ENCODE data around the gene HOXB2. TPM values are rescaled to one million over a fixed set of nuclear protein-coding genes. Genes with fewer than 3 reads are reported as not detected.

Gene HOXB2
- total RNA-seq: 1 to 10 TPM; 6.1 to 6.7 TPM
- long read RNA-seq: 0 reads

GRCh38 chr17:48545022-48545375 lies at the start of gene HOXB2:
Gene HOXB2 (minus strand): TSS chr17:48545109. CDS start chr17:48544911, 198 bp downstream.
- DNase-seq (no peak), ATAC-seq (no peak)
- intact Hi-C loops (cut with DNase I): no loop called here

GRCh38 chr17:48593840-48594537 lies 49.1 kb upstream of the HOXB2 start:
- intact Hi-C loops (cut with DNase I): loop anchor here in 1 of 2 donors (5.0 kb wide), 1 partner anchor 102 kb away; no protein-coding TSS in a partner anchor
- peak; percentile 72 for DNase-seq
- ATAC-seq: peak; percentile 61 to 74

GRCh38 chr17:48593126-48593829 lies 48.4 kb upstream of the HOXB2 start, which contains the start of gene HOXB5:
Gene HOXB5 (minus strand): TSS chr17:48593779. CDS start chr17:48593682, 97 bp downstream.
- intact Hi-C loops (cut with DNase I): loop anchor here in 1 of 2 donors (5.0 kb wide), 1 partner anchor 101 kb away; no protein-coding TSS in a partner anchor
- DNase-seq: no peak
- peak in 1 of 2 donors; percentile 16 for ATAC-seq

GRCh38 chr17:48592577-48592976 lies 47.7 kb upstream of the HOXB2 start:
- intact Hi-C loops (cut with DNase I): loop anchor here in 1 of 2 donors (5.0 kb wide), 1 partner anchor 100 kb away; no protein-coding TSS in a partner anchor
- ATAC-seq (no peak), DNase-seq (no peak)

DNA sequence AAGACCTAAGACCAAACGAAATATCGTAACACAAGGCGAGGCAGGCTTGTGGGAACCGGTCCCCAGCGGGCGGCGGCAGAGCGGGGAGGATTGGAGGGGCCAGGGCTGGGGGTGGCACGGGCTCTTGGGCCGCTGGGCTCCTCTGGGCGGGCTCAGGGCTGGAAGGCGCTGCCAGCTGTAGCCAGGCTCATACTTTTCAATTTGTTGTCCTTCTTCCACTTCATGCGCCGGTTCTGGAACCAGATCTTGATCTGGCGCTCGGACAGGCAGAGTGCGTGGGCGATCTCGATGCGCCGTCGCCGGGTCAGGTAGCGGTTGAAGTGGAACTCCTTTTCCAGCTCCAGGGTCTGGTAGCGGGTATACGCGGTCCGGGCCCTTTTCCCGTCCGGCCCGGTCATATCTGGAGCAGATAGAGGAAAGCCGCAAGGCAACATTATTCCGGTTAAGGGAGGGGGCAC lies 47.2 kb upstream of the HOXB2 start:
- no peak for ATAC-seq
- intact Hi-C loops (cut with DNase I): loop anchor here in 1 of 2 donors (5.0 kb wide), 1 partner anchor 100 kb away; no protein-coding TSS in a partner anchor
- DNase-seq: no peak

- intact Hi-C loops (cut with DNase I): loop anchor here in 1 of 2 donors (5.0 kb wide), 1 partner anchor 99 kb away; no protein-coding TSS in a partner anchor
- no peak for DNase-seq
- no peak for ATAC-seq
Observed at GRCh38 chr17:48591255-48592056, 46.5 kb upstream of the HOXB2 start.

GRCh38 chr17:48590607-48591161 lies 45.8 kb upstream of the HOXB2 start:
- intact Hi-C loops (cut with DNase I): loop anchor here in 1 of 2 donors (5.0 kb wide), 1 partner anchor 98 kb away; no protein-coding TSS in a partner anchor
- DNase-seq (no peak), ATAC-seq (no peak)

- ATAC-seq (no peak), DNase-seq (no peak)
- intact Hi-C loops (cut with DNase I): loop anchor here in 1 of 2 donors (5.0 kb wide), 1 partner anchor 98 kb away; no protein-coding TSS in a partner anchor
Observed at GRCh38 chr17:48589831-48590606, 45.1 kb upstream of the HOXB2 start, which contains the start of gene HOXB3. Gene HOXB3 (minus strand): TSS chr17:48590241. CDS start chr17:48552474, 37,767 bp downstream.

DNA sequence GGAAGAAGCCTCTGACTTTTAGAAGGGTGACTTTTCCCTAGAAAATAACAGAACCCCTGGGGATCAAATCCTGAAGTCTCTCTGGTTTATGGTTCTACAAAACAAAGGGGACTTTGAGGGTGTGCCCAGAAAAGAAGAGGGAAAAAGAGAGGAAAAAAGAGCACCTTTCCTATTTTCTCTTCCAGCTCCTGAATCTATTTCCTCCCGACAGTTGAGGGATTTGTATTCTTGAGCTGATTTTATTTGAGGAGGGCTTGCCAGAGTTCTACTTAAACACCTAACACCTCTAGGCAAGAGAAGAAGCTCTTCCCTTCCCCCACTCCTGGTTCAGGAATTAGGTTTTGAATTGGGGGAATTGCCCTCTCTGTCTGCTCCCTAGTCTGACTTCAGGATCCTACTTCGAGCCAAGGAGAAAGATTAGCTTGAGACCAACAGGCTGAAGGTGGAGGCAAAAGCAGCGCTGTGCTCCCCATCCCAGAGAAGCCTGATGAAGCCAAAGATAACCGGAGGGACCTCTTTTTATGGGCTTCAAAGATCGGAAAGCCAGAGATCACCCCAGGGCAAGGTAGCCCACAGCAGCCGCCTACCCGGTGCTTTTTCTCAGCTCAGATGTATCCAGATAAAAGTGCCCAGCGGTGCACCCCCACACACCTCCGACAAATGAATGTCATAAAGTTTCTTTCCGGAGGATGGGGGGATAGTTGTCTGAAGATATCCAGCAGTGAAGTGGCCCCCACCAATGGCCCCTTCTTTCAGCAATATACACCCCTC lies 44.3 kb upstream of the HOXB2 start:
- no peak for DNase-seq
- intact Hi-C loops (cut with DNase I): no loop called here
- no peak for ATAC-seq

GRCh38 chr17:48588528-48588927 lies 43.6 kb upstream of the HOXB2 start:
- ATAC-seq: no peak
- no peak for DNase-seq
- intact Hi-C loops (cut with DNase I): no loop called here

DNA sequence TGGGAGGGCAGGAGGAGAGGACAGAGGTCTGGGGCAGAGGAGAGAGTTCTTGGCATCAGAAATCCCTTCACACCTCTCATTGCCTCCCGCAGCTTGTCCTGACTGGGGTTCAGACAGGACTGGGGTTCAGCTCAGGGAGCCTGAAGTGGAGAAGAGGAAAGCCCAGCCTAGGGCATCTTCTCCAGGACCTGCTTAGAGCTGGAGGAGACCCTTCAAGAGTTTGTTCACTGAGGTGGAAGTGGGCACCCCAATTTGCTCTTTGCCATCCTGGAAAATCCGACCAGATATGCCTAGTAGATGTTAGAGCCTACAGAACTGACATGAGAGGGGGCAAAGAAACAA lies 43.1 kb upstream of the HOXB2 start:
- DNase-seq (no peak), ATAC-seq (no peak)
- intact Hi-C loops (cut with DNase I): no loop called here

GRCh38 chr17:48587276-48588073 lies 42.6 kb upstream of the HOXB2 start:
- DNase-seq (no peak), ATAC-seq (no peak)
- intact Hi-C loops (cut with DNase I): no loop called here

DNA sequence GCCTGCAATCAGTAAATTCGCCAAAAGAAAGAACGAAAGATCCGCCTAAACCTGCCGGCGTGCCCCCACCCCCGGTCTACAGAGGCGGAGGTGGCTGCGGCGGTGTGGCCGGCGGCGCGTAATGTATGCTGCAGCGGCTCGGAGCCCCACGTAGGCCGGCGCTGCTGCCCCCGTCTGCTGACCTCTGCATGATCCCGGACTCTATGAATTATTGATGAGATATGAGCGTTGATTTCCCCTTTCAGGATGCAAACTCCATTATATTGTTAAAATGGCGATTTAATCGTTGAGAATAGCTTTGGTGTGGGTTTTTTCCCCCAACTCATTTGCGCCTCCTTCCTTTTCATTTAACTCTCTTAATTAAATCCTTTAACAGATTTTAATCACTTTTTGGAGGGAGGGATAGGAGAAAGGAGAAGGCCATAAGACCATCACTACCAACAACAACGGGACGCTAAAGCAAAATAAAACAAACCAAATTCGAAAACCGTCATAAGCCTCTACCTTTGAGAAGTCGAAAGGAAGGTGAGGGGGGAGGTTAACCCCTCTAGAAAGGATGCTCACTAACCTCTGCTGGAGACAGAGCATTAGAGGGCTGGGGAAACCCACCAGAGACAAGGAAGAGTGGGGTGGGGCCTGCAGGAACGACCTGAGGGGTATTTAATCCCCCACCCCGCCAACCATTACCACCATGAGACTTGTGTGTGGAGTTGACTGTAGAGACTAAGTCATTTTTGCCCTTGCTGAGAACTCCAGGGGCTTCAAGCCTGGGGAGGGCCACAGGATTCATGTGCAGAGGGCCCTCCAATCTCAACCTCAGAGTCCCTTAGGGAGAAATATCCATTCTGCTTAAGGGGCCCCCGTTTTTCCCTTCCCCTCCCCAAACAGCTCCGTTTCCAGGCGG lies 41.7 kb upstream of the HOXB2 start:
- no peak for DNase-seq
- ATAC-seq: peak in 1 of 2 donors; percentile 8
- intact Hi-C loops (cut with DNase I): no loop called here

- ATAC-seq (no peak), DNase-seq (no peak)
- intact Hi-C loops (cut with DNase I): no loop called here
Observed at GRCh38 chr17:48584223-48584741, 39.4 kb upstream of the HOXB2 start.

DNA sequence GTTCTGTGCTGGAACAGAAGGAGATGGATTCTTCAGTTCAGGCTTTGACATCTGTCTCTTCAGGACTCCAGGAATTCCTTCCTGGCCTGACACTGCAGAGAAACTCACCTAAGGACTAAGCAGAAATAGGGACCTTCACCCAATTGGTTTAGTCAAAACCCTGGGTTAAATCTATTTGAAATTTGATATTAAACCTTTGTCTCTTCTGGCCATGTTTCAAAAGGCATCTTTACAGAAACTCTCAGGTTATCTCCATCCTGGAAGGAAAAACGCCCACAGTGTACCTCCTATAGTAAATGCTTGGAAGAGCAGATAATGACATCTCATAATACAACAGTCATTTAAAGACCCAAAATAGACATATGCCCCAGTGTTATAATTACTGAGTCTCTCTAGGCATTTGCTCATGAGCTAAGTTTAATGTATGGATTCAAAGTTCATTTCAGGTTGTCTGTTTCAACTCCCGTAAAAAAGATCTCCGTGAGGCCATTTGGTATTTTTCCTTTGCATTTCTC lies 38.9 kb upstream of the HOXB2 start:
- intact Hi-C loops (cut with DNase I): no loop called here
- DNase-seq (no peak), ATAC-seq (no peak)
